ENCODE data around the gene PSMD3. TPM values are rescaled to one million over a fixed set of nuclear protein-coding genes. Genes with fewer than 3 reads are reported as not detected.
"Not testable (repeated sequence)": the region's sequence is repeated elsewhere in the genome, so short reads cannot be mapped to it uniquely, and the experiment has no call there.

The PSMD3 gene
- polyA plus RNA-seq, 1 donor (not counting 4 experiments of a cell fraction or from before 2014, with no cell fraction given) = 108 TPM

GRCh38 chr17:40004712-40005111, 24.1 kb downstream of the PSMD3 start:
- no peaks in the 10 kb centered on the region for H3K36me3 ChIP-seq (ENCODE audit: control insufficient read depth in 2 of 2, extremely low read depth in 1 of 2, insufficient read depth in 2 of 2, low read length in 2 of 2)
- H3K9ac ChIP-seq (ENCODE audit: control insufficient read depth, extremely low read depth, insufficient read depth, low read length) = no peak overlapping the region
- H3K4me3 ChIP-seq (ENCODE audit: control insufficient read depth in 2 of 3, extremely low read depth in 1 of 3, insufficient read depth in 2 of 3, low read depth in 1 of 3, low read length in 3 of 3) = no peak overlapping the region
- dilution Hi-C loops (cut with MboI; ENCODE audit: extremely low pct_ligation_motif_present, low sequenced_read_pairs) = no loop called here
- no peak for TF ChIP-seq EZH2 (IDR thresholded peaks at IDR 0.05; ENCODE audit: low read length)
- TF ChIP-seq CTCF (optimal IDR thresholded peaks at IDR 0.05 in 1 of 3, IDR thresholded peaks at IDR 0.05 in 1 of 3, conservative IDR thresholded peaks at IDR 0.05 in 1 of 3; ENCODE audit: extremely low read depth in 1 of 3, insufficient read depth in 2 of 3, low read length in 3 of 3) = no peak
- no peak overlapping the region for H2AFZ ChIP-seq (ENCODE audit: control insufficient read depth, low read length)
- DNase-seq (ENCODE audit: low read depth, low spot score) = no peak
- H4K20me1 ChIP-seq (ENCODE audit: control insufficient read depth, extremely low read depth, insufficient read depth, low read length) = no peaks in the 10 kb centered on the region
- no peak for FAIRE-seq
- H3K4me1 ChIP-seq (ENCODE audit: control insufficient read depth, extremely low read depth, insufficient read depth, low read length) = no peaks in the 10 kb centered on the region
- no peaks in the 10 kb centered on the region for H3K9me1 ChIP-seq (ENCODE audit: control insufficient read depth, extremely low read depth, insufficient read depth, low read length)
- H3K27me3 ChIP-seq (ENCODE audit: control insufficient read depth, extremely low read depth, insufficient read depth, low read length) = no peaks in the 10 kb centered on the region
- no peaks in the 10 kb centered on the region for H3K9me3 ChIP-seq (ENCODE audit: control insufficient read depth, low read depth, low read length)
- no peak overlapping the region for H3K4me2 ChIP-seq (ENCODE audit: control insufficient read depth, extremely low read depth, insufficient read depth, low read depth, low read length)
- H3K27ac ChIP-seq (ENCODE audit: control insufficient read depth, insufficient read depth, low read length) = no peak overlapping the region
- H3K79me2 ChIP-seq (ENCODE audit: control insufficient read depth, insufficient read depth, low read length) = no peaks in the 10 kb centered on the region

GRCh38 chr17:40005520-40005919, 24.9 kb downstream of the PSMD3 start:
- FAIRE-seq (no peak), DNase-seq (ENCODE audit: low read depth, low spot score) (no peak)
- no peaks in the 10 kb centered on the region for H3K9me3 ChIP-seq (ENCODE audit: control insufficient read depth, low read depth, low read length)

GRCh38 chr17:40010946-40011500, 30.4 kb downstream of the PSMD3 start:
- H2AFZ ChIP-seq (ENCODE audit: control insufficient read depth, low read length); H3K9me1 ChIP-seq (ENCODE audit: control insufficient read depth, extremely low read depth, insufficient read depth, low read length); H3K9me3 ChIP-seq (ENCODE audit: control insufficient read depth, low read depth, low read length); H3K4me2 ChIP-seq (ENCODE audit: control insufficient read depth, extremely low read depth, insufficient read depth, low read depth, low read length); DNase-seq (ENCODE audit: low read depth, low spot score); H3K4me3 ChIP-seq (ENCODE audit: control insufficient read depth in 2 of 3, extremely low read depth in 1 of 3, insufficient read depth in 2 of 3, low read depth in 1 of 3, low read length in 3 of 3); H3K9ac ChIP-seq (ENCODE audit: control insufficient read depth, extremely low read depth, insufficient read depth, low read length); dilution Hi-C loops (cut with MboI; ENCODE audit: extremely low pct_ligation_motif_present, low sequenced_read_pairs); H3K79me2 ChIP-seq (ENCODE audit: control insufficient read depth, insufficient read depth, low read length); H3K27ac ChIP-seq (ENCODE audit: control insufficient read depth, insufficient read depth, low read length); FAIRE-seq; H4K20me1 ChIP-seq (ENCODE audit: control insufficient read depth, extremely low read depth, insufficient read depth, low read length); H3K27me3 ChIP-seq (ENCODE audit: control insufficient read depth, extremely low read depth, insufficient read depth, low read length); H3K36me3 ChIP-seq (ENCODE audit: control insufficient read depth in 2 of 2, extremely low read depth in 1 of 2, insufficient read depth in 2 of 2, low read length in 2 of 2): not testable (repeated sequence)
- peaks cover 31% of the 10 kb centered on the region for H3K4me1 ChIP-seq (ENCODE audit: control insufficient read depth, extremely low read depth, insufficient read depth, low read length)

More at GRCh38 chr17:40005520-40005919, 24.9 kb downstream of the PSMD3 start:
- Histone ChIP-seq H3K27me3 (ENCODE audit: control insufficient read depth, extremely low read depth, insufficient read depth, low read length) (no peaks in the 10 kb centered on the region), H3K4me2 (ENCODE audit: control insufficient read depth, extremely low read depth, insufficient read depth, low read depth, low read length) (no peak overlapping the region), H3K9ac (ENCODE audit: control insufficient read depth, extremely low read depth, insufficient read depth, low read length) (no peak overlapping the region), H3K9me1 (ENCODE audit: control insufficient read depth, extremely low read depth, insufficient read depth, low read length) (no peaks in the 10 kb centered on the region), H3K27ac (ENCODE audit: control insufficient read depth, insufficient read depth, low read length) (no peak overlapping the region), H3K4me1 (ENCODE audit: control insufficient read depth, extremely low read depth, insufficient read depth, low read length) (peaks cover 3% of the 10 kb centered on the region), H4K20me1 (ENCODE audit: control insufficient read depth, extremely low read depth, insufficient read depth, low read length) (no peaks in the 10 kb centered on the region), H3K4me3 (ENCODE audit: control insufficient read depth in 2 of 3, extremely low read depth in 1 of 3, insufficient read depth in 2 of 3, low read depth in 1 of 3, low read length in 3 of 3) (no peak overlapping the region), H2AFZ (ENCODE audit: control insufficient read depth, low read length) (no peak overlapping the region), H3K79me2 (ENCODE audit: control insufficient read depth, insufficient read depth, low read length) (no peaks in the 10 kb centered on the region), H3K36me3 (ENCODE audit: control insufficient read depth in 2 of 2, extremely low read depth in 1 of 2, insufficient read depth in 2 of 2, low read length in 2 of 2) (no peaks in the 10 kb centered on the region)
- dilution Hi-C loops (cut with MboI; ENCODE audit: extremely low pct_ligation_motif_present, low sequenced_read_pairs) = no loop called here
- no peak for TF ChIP-seq EZH2 (IDR thresholded peaks at IDR 0.05; ENCODE audit: low read length)
- TF ChIP-seq CTCF (optimal IDR thresholded peaks at IDR 0.05 in 1 of 3, IDR thresholded peaks at IDR 0.05 in 1 of 3, conservative IDR thresholded peaks at IDR 0.05 in 1 of 3; ENCODE audit: extremely low read depth in 1 of 3, insufficient read depth in 2 of 3, low read length in 3 of 3) = no peak

- FAIRE-seq; H4K20me1 ChIP-seq (ENCODE audit: control insufficient read depth, extremely low read depth, insufficient read depth, low read length); H3K4me3 ChIP-seq (ENCODE audit: control insufficient read depth in 2 of 3, extremely low read depth in 1 of 3, insufficient read depth in 2 of 3, low read depth in 1 of 3, low read length in 3 of 3); H2AFZ ChIP-seq (ENCODE audit: control insufficient read depth, low read length); H3K36me3 ChIP-seq (ENCODE audit: control insufficient read depth in 2 of 2, extremely low read depth in 1 of 2, insufficient read depth in 2 of 2, low read length in 2 of 2); H3K4me2 ChIP-seq (ENCODE audit: control insufficient read depth, extremely low read depth, insufficient read depth, low read depth, low read length); H3K9ac ChIP-seq (ENCODE audit: control insufficient read depth, extremely low read depth, insufficient read depth, low read length); dilution Hi-C loops (cut with MboI; ENCODE audit: extremely low pct_ligation_motif_present, low sequenced_read_pairs); DNase-seq (ENCODE audit: low read depth, low spot score); H3K27me3 ChIP-seq (ENCODE audit: control insufficient read depth, extremely low read depth, insufficient read depth, low read length); H3K79me2 ChIP-seq (ENCODE audit: control insufficient read depth, insufficient read depth, low read length); H3K9me3 ChIP-seq (ENCODE audit: control insufficient read depth, low read depth, low read length); H3K27ac ChIP-seq (ENCODE audit: control insufficient read depth, insufficient read depth, low read length); H3K9me1 ChIP-seq (ENCODE audit: control insufficient read depth, extremely low read depth, insufficient read depth, low read length): not testable (repeated sequence)
- peaks cover 31% of the 10 kb centered on the region for H3K4me1 ChIP-seq (ENCODE audit: control insufficient read depth, extremely low read depth, insufficient read depth, low read length)
Measured at GRCh38 chr17:40012017-40012647, 31.5 kb downstream of the PSMD3 start.
